Keratinocyte (primary cell): ENCODE data around the gene SIM1.

ENCODE experiments used
- EZH2 ChIP-seq: IDR thresholded peaks from one replicate; pipeline ENCODE4 v1.6.1; 2012; ENCODE audit warnings: inconsistent platforms, mild to moderate bottlenecking, low read length, moderate library complexity
- TF ChIP-seq, protein P1 (sequence below), 3 experiments: IDR thresholded peaks in 1 of 3; conservative IDR thresholded peaks in 1 of 3; optimal IDR thresholded peaks in 1 of 3; 2 replicates in 2 of 3; 3 replicates in 1 of 3; pipeline versions ENCODE3 to v1.5.1; 2011; ENCODE audit warnings: low read length in 3 of 3, mild to moderate bottlenecking in 3 of 3, moderate library complexity in 2 of 3, control low read depth in 1 of 3, inconsistent platforms in 1 of 3; ENCODE audit not compliant: insufficient read depth in 2 of 3; ENCODE audit errors: extremely low read depth in 1 of 3

DNA sequence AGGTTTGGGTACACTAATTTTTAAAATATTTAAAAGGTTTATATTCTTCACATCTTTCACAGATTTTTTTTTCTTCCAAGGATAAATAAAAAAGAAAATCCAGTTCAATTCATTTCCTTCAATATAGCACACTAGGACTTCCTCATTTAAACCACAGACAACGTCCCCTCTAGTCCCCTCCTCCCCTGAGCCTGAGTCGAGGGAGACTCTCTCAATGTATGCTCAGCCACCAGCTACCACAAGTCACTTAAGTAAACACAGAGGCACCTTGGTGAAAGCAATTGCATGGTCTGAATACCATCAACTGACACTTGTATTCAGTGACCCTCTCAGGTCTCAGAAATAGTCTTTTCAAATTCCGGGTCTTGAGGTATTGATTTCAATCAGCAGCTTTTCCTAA, 88.6 kb downstream of the SIM1 start:
- TF ChIP-seq, protein P1, sequence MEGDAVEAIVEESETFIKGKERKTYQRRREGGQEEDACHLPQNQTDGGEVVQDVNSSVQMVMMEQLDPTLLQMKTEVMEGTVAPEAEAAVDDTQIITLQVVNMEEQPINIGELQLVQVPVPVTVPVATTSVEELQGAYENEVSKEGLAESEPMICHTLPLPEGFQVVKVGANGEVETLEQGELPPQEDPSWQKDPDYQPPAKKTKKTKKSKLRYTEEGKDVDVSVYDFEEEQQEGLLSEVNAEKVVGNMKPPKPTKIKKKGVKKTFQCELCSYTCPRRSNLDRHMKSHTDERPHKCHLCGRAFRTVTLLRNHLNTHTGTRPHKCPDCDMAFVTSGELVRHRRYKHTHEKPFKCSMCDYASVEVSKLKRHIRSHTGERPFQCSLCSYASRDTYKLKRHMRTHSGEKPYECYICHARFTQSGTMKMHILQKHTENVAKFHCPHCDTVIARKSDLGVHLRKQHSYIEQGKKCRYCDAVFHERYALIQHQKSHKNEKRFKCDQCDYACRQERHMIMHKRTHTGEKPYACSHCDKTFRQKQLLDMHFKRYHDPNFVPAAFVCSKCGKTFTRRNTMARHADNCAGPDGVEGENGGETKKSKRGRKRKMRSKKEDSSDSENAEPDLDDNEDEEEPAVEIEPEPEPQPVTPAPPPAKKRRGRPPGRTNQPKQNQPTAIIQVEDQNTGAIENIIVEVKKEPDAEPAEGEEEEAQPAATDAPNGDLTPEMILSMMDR (optimal IDR thresholded peaks at IDR 0.05 in 1 of 3, IDR thresholded peaks at IDR 0.05 in 1 of 3, conservative IDR thresholded peaks at IDR 0.05 in 1 of 3; ENCODE audit: extremely low read depth in 1 of 3, insufficient read depth in 2 of 3, low read length in 3 of 3) = no peak
- no peak for TF ChIP-seq EZH2
